OCI-LY7 (cell line): ENCODE measurements around the gene CENPH. TPM values are rescaled to one million over a fixed set of nuclear protein-coding genes. Genes with fewer than 3 reads are reported as not detected.
"Not testable (repeated sequence)": the region's sequence is repeated elsewhere in the genome, so short reads cannot be mapped to it uniquely, and the experiment has no call there.

ENCODE experiments used
- BruUV-seq: library from RNA; stranded (reverse); fragments of 400-500 nt; replicated peaks from 2 replicates; lab custom pipeline; 2021; lab: Mats Ljungman, UMichigan
- CTCF ChIA-PET: fragments of 300-600 bp; sonication (Branson Sonifier 250); formaldehyde crosslinking; loops from one replicate; lab custom pipeline; 2022; ENCODE audit warnings: antibody characterized with exemption; ENCODE audit not compliant: unreplicated experiment; lab: Charles Lee
- POLR2A ChIA-PET: fragments of 300-600 bp; sonication (Branson Sonifier 250); formaldehyde crosslinking; loops from one replicate; lab custom pipeline; 2022; ENCODE audit warnings: antibody characterized with exemption; lab: Charles Lee
- DNase-seq: peaks from one replicate; pipeline ENCODE4 v3.0.0-alpha.2; 2015; ENCODE audit warnings: low spot score
- H2AFZ ChIP-seq: fragments of 200-600 bp; sonication (generic), shearing (Covaris generic); 2 replicates; pipeline ENCODE4 v1.6.1; 2014; ENCODE audit warnings: mild to moderate bottlenecking, antibody characterized with exemption, low read length, moderate library complexity
- H3K27ac ChIP-seq: fragments of 200-600 bp; sonication (generic); 2 replicates; pipeline ENCODE4 v1.5.1; 2014; ENCODE audit warnings: mixed run types, low read depth, mild to moderate bottlenecking, moderate library complexity, low read length, inconsistent platforms; ENCODE audit not compliant: poor library complexity, severe bottlenecking
- H3K36me3 ChIP-seq: fragments of 200-600 bp; sonication (generic); 2 replicates; pipeline ENCODE4 v1.6.1; 2014; ENCODE audit warnings: mild to moderate bottlenecking, antibody characterized with exemption, low read length, moderate library complexity, mixed read lengths; ENCODE audit not compliant: insufficient read depth
- H3K4me1 ChIP-seq: fragments of 200-600 bp; sonication (generic); 2 replicates; pipeline ENCODE4 v1.5.1; 2014; ENCODE audit warnings: mild to moderate bottlenecking, low read length; ENCODE audit not compliant: insufficient read depth, poor library complexity, severe bottlenecking
- H3K4me2 ChIP-seq: fragments of 200-600 bp; sonication (generic); 2 replicates; pipeline ENCODE4 v1.6.1; 2014; ENCODE audit warnings: mild to moderate bottlenecking, low read length
- H3K4me3 ChIP-seq: fragments of 200-600 bp; sonication (generic); 2 replicates; pipeline ENCODE4 v1.5.1; 2014; ENCODE audit warnings: mild to moderate bottlenecking, low read depth, low read length; ENCODE audit not compliant: poor library complexity, severe bottlenecking
- H3K79me2 ChIP-seq: fragments of 200-600 bp; sonication (generic); 2 replicates; pipeline ENCODE4 v1.6.1; 2016; ENCODE audit warnings: low read depth, mild to moderate bottlenecking, low read length, moderate library complexity, mixed read lengths; ENCODE audit not compliant: insufficient read depth
- H3K9me2 ChIP-seq: fragments of 200-600 bp; sonication (generic); 2 replicates; pipeline ENCODE4 v1.6.1; 2016; ENCODE audit warnings: mild to moderate bottlenecking, low read length, mixed read lengths; ENCODE audit not compliant: insufficient read depth
- H3K9me3 ChIP-seq: fragments of 200-600 bp; sonication (generic); 2 replicates; pipeline ENCODE4 v1.6.1; 2014; ENCODE audit warnings: mild to moderate bottlenecking, mixed run types, low read length, mixed read lengths
- H4K20me1 ChIP-seq: fragments of 200-600 bp; sonication (generic); 2 replicates; pipeline ENCODE4 v1.6.1; 2014; ENCODE audit warnings: mild to moderate bottlenecking, antibody characterized with exemption, low read length, moderate library complexity, mixed read lengths; ENCODE audit not compliant: insufficient read depth
- CTCF ChIP-seq: fragments of 200-600 bp; sonication (generic); conservative IDR thresholded peaks from 2 replicates; pipeline ENCODE4 v1.5.1; 2014; ENCODE audit warnings: mild to moderate bottlenecking, antibody characterized with exemption, low read length, moderate library complexity, mixed read lengths
- EZH2phosphoT487 ChIP-seq: fragments of 200-600 bp; sonication (generic); IDR thresholded peaks from 2 replicates; pipeline ENCODE4 v1.6.1; 2018; ENCODE audit warnings: low read depth, borderline replicate concordance, mild to moderate bottlenecking, mixed run types, antibody characterized with exemption, low read length, moderate library complexity, mixed read lengths
- intact Hi-C: fragments of 100-400 bp; cut with micrococcal nuclease; formaldehyde crosslinking; loops from one replicate; pipeline ENCODE4 v1.10.0; 2022; ENCODE audit not compliant: unreplicated experiment
- total RNA-seq, 2 experiments: library from RNA; depleted of rRNA in 1 of 2; stranded (reverse); fragments of >200 nt in 1 of 2; shearing (Covaris generic) in 1 of 2; gene quantifications; 2 replicates each; pipeline ENCODE4 v1.2.3, GENCODE V29; 2014 to 2022

Gene CENPH
- total RNA-seq, 2 experiments from 2014 or later = 86.1 to 105 TPM

GRCh38 chr5:69234457-69235268 lies 45.3 kb downstream of the CENPH start, which contains the start of gene CDK7:
TSS of gene CDK7 (plus strand) at chr5:69234886. CDS start at chr5:69234976, 90 bp downstream.
- no peaks in the 10 kb centered on the region for H3K9me2 ChIP-seq
- BruUV-seq = TSS peak; percentile 78

GRCh38 chr5:69236733-69237132 lies 47.4 kb downstream of the CENPH start:
- H3K27ac ChIP-seq, H3K4me2 ChIP-seq, intact Hi-C loops, H3K9me2 ChIP-seq, CTCF ChIA-PET, H3K4me3 ChIP-seq, BruUV-seq, H3K9me3 ChIP-seq, H4K20me1 ChIP-seq, H2AFZ ChIP-seq, DNase-seq: not testable (repeated sequence)
- POLR2A ChIA-PET = interaction anchor here (1.1 kb wide), 1 partner anchor 12 kb away, joined by 4 read pairs; no protein-coding TSS in a partner anchor
- Histone ChIP-seq H3K36me3 (peaks cover 43% of the 10 kb centered on the region), H3K79me2 (peaks cover 14% of the 10 kb centered on the region; the same call in 1 of the 2 replicates), H3K4me1 (peaks cover 13% of the 10 kb centered on the region)

More at GRCh38 chr5:69234457-69235268, 45.3 kb downstream of the CENPH start, which contains the start of gene CDK7:
- DNase-seq = peak; percentile 90
- Histone ChIP-seq H3K79me2 (peaks cover 14% of the 10 kb centered on the region; the same call in 1 of the 2 replicates), H3K9me3 (no peaks in the 10 kb centered on the region), H3K4me2 (peak within 1 kb of the TSS; percentile 86), H3K36me3 (peaks cover 30% of the 10 kb centered on the region), H2AFZ (peak within 1 kb of the TSS; percentile 100), H3K27ac (peak within 1 kb of the TSS; percentile 27), H3K4me1 (peaks cover 13% of the 10 kb centered on the region), H3K4me3 (peak within 1 kb of the TSS; percentile 97), H4K20me1 (no peaks in the 10 kb centered on the region; the same call in 1 of the 2 replicates)
- TF ChIP-seq EZH2phosphoT487 (no peak), CTCF (no peak)
- intact Hi-C loops = loop anchor here (2.0 kb wide), 1 partner anchor 18 kb away; a partner anchor contains a TSS
- CTCF ChIA-PET = interaction anchor here (0.5 kb wide), 1 partner anchor 14 kb away, joined by 3 read pairs; no protein-coding TSS in a partner anchor
- POLR2A ChIA-PET = interaction anchor here (0.6 to 1.7 kb wide), 5 partner anchors 16 to 146 kb away, joined by 3 to 6 read pairs (median 4); partner anchors contain the start of gene CCNB1

GRCh38 chr5:69237877-69238276 lies 48.5 kb downstream of the CENPH start:
- Histone ChIP-seq H3K9me3 (no peaks in the 10 kb centered on the region), H3K4me3 (no peak overlapping the region), H3K9me2 (no peaks in the 10 kb centered on the region), H3K36me3 (peaks cover 52% of the 10 kb centered on the region), H3K4me2 (no peak overlapping the region), H2AFZ (no peak overlapping the region), H3K79me2 (peaks cover 14% of the 10 kb centered on the region; the same call in 1 of the 2 replicates), H4K20me1 (no peaks in the 10 kb centered on the region; the same call in 1 of the 2 replicates), H3K27ac (no peak overlapping the region), H3K4me1 (peaks cover 13% of the 10 kb centered on the region)
- CTCF ChIA-PET = no interaction called here
- TF ChIP-seq CTCF = no peak
- TF ChIP-seq EZH2phosphoT487 = no peak
- no peak for DNase-seq
- no TSS peak for BruUV-seq
- intact Hi-C loops = no loop called here
- POLR2A ChIA-PET = interaction anchor here (0.9 to 1.1 kb wide), 3 partner anchors 10 to 25 kb away, joined by 3 to 5 read pairs (median 3); no protein-coding TSS in a partner anchor
